ENCODE data around the gene FRMD3.

DNA sequence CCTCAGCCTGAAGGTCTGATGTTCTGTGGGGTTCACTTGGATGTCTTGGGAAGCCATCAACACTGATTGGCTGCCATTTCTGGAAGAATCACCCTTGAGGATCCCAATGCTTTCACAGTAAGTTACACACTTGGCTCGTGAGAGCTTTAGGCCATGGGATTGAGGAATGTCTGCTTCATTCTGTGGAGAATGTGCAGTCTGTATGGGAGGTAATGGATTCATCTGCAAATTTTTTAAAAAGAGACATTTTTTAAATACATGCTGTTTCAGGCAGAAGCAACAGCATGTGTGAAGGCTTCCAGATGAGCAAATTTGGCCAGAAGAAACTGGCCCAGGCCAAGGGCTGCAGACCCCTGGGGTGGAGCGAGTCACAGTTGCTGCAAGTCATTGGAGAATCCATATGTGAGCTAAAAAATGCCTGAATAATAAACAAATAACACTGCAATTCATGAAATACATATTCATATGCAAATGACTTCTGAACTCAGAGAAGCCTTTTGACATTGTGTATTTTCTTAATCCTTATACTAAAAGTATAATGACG, 328.9 kb downstream of the FRMD3 start:
- TF ChIP-seq, protein P1, sequence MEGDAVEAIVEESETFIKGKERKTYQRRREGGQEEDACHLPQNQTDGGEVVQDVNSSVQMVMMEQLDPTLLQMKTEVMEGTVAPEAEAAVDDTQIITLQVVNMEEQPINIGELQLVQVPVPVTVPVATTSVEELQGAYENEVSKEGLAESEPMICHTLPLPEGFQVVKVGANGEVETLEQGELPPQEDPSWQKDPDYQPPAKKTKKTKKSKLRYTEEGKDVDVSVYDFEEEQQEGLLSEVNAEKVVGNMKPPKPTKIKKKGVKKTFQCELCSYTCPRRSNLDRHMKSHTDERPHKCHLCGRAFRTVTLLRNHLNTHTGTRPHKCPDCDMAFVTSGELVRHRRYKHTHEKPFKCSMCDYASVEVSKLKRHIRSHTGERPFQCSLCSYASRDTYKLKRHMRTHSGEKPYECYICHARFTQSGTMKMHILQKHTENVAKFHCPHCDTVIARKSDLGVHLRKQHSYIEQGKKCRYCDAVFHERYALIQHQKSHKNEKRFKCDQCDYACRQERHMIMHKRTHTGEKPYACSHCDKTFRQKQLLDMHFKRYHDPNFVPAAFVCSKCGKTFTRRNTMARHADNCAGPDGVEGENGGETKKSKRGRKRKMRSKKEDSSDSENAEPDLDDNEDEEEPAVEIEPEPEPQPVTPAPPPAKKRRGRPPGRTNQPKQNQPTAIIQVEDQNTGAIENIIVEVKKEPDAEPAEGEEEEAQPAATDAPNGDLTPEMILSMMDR (IDR thresholded peaks at IDR 0.05): no peak
- no peak for TF ChIP-seq EP300 (IDR thresholded peaks at IDR 0.05)
